Lower lobe of right lung (tissue), 2 donors: Measurements from ENCODE around the gene SHTN1. TPM values are rescaled to one million over a fixed set of nuclear protein-coding genes. Genes with fewer than 3 reads are reported as not detected.

Experiments
- ATAC-seq, 2 donors: fragments of 200-7000 bp; cut with Tn5 transposase; one replicate each; pipeline ENCODE4 v1.9.1; 2020 to 2022; ENCODE audit warnings: mild to moderate bottlenecking in 2 of 2, moderate library complexity in 2 of 2
- DNase-seq: peaks from one replicate; pipeline ENCODE4 v3.0.0-alpha.2; 2020
- H3K27ac ChIP-seq: fragments of 200-600 bp; one replicate; pipeline ENCODE4 v1.8.0; 2022
- H3K27me3 ChIP-seq: fragments of 200-600 bp; one replicate; pipeline ENCODE4 v1.8.0; 2022; ENCODE audit warnings: low read depth
- H3K36me3 ChIP-seq: fragments of 200-600 bp; one replicate; pipeline ENCODE4 v1.8.0; 2022; ENCODE audit warnings: mild to moderate bottlenecking
- H3K4me1 ChIP-seq: fragments of 200-600 bp; one replicate; pipeline ENCODE4 v1.8.0; 2022
- H3K4me3 ChIP-seq: fragments of 200-600 bp; one replicate; pipeline ENCODE4 v1.8.0; 2022; ENCODE audit warnings: mild to moderate bottlenecking
- H3K9me3 ChIP-seq: fragments of 200-600 bp; one replicate; pipeline ENCODE4 v1.8.0; 2022
- intact Hi-C: fragments of 100-400 bp; cut with DNase I; formaldehyde crosslinking; loops from one replicate; pipeline ENCODE4 v1.11.0; 2022
- total RNA-seq: library from RNA; stranded (reverse); fragmentation: NEBNext Ultra II Directional; extraction: Animal tissue kit (Norgen Biotek cat#: 25700); gene quantifications from one replicate; pipeline ENCODE4 v1.2.1, GENCODE V29; 2021
- TF ChIP-seq, protein P1 (sequence below): fragments of 200-600 bp; IDR thresholded peaks from one replicate; pipeline ENCODE4 v1.8.0; 2022; ENCODE audit warnings: antibody characterized with exemption, mild to moderate bottlenecking
- donor health status: DM: no; HTN: yes; CAD: no; lungs with severe emphysema.

The SHTN1 gene
- total RNA-seq, 1 donor from 2014 or later = 43.1 TPM

DNA sequence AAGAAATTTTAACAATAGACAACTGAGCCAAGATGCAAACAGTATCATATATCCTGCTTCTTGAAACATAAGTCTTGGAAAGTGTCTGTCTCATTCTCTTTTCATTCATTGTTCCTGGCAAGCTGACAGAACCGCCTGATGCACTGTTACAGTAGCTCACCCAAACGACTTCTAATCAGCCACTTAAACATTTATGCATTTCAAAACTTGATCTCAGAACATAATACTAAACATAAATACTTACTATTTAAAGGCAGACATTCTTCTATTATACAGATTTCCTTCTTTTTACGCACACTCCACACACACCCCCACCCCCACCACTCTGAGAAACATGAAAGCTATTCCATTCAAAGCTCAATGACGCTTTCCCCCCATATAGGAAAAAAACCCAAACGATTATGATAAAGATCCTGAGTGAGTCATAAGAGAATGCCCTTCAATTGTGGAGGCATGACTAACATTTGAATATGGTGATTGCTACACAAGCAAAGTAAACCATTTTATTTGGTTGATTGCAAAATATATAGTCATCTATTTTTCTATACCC, 30.5 kb downstream of the SHTN1 start:
- intact Hi-C loops = no loop called here
- Histone ChIP-seq H3K27me3 (no peaks in the 10 kb centered on the region), H3K4me1 (no peaks in the 10 kb centered on the region), H3K4me3 (no peak overlapping the region), H3K36me3 (peaks cover 4% of the 10 kb centered on the region), H3K27ac (no peak overlapping the region), H3K9me3 (no peaks in the 10 kb centered on the region)
- no peak for ATAC-seq
- TF ChIP-seq, protein P1, sequence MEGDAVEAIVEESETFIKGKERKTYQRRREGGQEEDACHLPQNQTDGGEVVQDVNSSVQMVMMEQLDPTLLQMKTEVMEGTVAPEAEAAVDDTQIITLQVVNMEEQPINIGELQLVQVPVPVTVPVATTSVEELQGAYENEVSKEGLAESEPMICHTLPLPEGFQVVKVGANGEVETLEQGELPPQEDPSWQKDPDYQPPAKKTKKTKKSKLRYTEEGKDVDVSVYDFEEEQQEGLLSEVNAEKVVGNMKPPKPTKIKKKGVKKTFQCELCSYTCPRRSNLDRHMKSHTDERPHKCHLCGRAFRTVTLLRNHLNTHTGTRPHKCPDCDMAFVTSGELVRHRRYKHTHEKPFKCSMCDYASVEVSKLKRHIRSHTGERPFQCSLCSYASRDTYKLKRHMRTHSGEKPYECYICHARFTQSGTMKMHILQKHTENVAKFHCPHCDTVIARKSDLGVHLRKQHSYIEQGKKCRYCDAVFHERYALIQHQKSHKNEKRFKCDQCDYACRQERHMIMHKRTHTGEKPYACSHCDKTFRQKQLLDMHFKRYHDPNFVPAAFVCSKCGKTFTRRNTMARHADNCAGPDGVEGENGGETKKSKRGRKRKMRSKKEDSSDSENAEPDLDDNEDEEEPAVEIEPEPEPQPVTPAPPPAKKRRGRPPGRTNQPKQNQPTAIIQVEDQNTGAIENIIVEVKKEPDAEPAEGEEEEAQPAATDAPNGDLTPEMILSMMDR = no peak
- DNase-seq = no peak

DNA sequence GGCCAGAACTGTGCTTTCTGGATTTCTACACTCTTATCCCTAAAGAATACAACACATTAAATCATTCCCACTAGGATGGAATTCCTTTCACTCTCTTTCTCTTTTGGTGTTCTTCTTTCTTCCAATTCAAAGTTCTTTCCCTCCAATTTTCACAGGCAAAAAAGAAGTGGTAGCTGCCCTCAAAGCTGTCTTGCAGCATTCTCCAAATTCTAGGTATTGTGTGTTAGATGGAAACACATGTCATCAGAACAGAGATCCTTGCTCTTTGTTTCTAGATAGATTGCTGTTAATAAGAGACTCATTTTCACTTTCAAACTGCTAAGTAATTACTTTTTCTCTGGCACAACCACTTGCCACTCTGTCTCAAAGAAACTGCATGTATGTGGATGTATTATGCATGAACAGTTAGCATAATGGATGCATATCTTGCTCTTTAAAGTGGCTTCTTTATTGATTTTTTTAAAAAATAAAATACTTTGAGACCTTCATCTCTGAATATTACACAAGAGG, 31.0 kb downstream of the SHTN1 start:
- no peak for DNase-seq
- Histone ChIP-seq H3K4me3 (no peak overlapping the region), H3K4me1 (no peaks in the 10 kb centered on the region), H3K9me3 (no peaks in the 10 kb centered on the region), H3K27ac (no peak overlapping the region), H3K36me3 (peaks cover 4% of the 10 kb centered on the region), H3K27me3 (no peaks in the 10 kb centered on the region)
- TF ChIP-seq, protein P1 = no peak
- intact Hi-C loops = no loop called here
- no peak for ATAC-seq

DNA sequence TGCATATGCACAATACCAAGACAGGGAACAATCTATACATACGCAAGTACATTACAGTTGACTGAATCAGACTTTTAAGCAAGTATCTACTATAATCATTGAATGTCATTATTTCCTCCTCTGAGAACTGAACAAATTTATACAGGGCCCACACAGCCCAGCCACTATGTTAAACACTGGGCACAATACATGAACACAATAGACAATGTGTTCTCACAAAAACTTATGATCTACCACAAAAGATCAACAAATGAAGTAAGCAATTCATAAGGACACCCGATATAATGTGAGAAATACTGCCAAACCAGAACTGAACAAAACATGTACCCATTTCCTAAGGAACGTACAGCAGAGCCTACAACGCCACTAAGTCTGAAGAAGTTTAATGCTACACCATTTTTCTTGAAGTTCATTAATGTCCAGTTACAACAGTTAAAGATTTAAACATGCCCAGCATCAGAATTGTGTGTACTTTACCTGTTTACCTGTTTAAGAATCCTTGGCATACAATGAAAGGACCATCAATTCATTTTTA, 31.5 kb downstream of the SHTN1 start:
- no peak overlapping the region for H3K27ac ChIP-seq
- H3K4me1 ChIP-seq = no peaks in the 10 kb centered on the region
- no peaks in the 10 kb centered on the region for H3K36me3 ChIP-seq
- no peak overlapping the region for H3K4me3 ChIP-seq
- TF ChIP-seq, protein P1 = no peak
- intact Hi-C loops = no loop called here
- H3K27me3 ChIP-seq = no peaks in the 10 kb centered on the region
- no peaks in the 10 kb centered on the region for H3K9me3 ChIP-seq
- ATAC-seq (no peak), DNase-seq (no peak)

DNA sequence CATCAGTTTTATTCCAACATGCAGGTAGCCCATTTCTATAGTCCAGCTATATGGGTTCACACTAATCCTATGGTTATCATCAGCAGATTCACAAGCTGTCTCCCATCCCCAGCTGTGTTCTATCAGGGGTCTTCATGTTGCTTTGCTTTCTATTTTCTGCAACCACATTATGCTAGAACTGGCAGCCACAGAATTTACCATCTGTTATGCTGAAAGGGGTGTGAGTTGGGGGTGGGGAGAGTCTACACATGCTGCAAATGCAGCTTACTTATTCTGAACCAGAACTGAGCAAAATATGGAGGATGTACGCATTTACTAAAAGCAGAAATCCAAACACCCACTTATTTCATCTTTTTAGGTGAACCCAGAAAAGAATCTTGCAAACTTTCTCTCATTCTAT, 32.9 kb downstream of the SHTN1 start:
- no peak for DNase-seq
- intact Hi-C loops = no loop called here

DNA sequence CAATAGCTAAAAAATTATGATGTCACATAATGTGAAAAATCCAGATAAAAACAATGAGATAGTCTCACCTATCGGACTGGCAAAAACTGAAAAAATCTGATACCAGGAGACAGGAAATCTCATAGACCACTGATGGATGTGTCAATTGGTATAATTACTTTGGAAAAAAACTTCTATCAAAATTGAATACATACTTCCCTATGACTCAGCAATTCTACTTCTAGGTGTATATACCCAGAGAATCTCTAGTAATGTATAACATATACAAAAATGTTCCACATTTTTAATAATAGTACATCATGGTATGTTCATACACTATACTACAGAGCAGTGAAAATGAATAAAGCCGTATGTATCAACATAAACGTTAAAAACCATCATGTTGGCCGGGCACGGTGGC, 34.9 kb downstream of the SHTN1 start:
- H3K9me3 ChIP-seq = no peaks in the 10 kb centered on the region
- H3K27ac ChIP-seq = no peak overlapping the region
- DNase-seq = no peak
- no peak for ATAC-seq
- intact Hi-C loops = no loop called here
- H3K4me1 ChIP-seq = no peaks in the 10 kb centered on the region
- H3K36me3 ChIP-seq = peaks cover 6% of the 10 kb centered on the region
- TF ChIP-seq, protein P1 = no peak
- H3K27me3 ChIP-seq = no peaks in the 10 kb centered on the region
- H3K4me3 ChIP-seq = no peak overlapping the region

More for the DNA sequence above, 32.9 kb downstream of the SHTN1 start:
- no peak for ATAC-seq
- TF ChIP-seq, protein P1 = no peak
- H3K27me3 ChIP-seq = no peaks in the 10 kb centered on the region
- H3K4me1 ChIP-seq = no peaks in the 10 kb centered on the region
- no peak overlapping the region for H3K27ac ChIP-seq
- H3K4me3 ChIP-seq = no peak overlapping the region
- H3K9me3 ChIP-seq = no peaks in the 10 kb centered on the region
- H3K36me3 ChIP-seq = peaks cover 6% of the 10 kb centered on the region
